NCI-H82 (cell line): Measurements from ENCODE around the gene KATNB1.
"Not testable (repeated sequence)": the region's sequence is repeated elsewhere in the genome, so short reads cannot be mapped to it uniquely, and the experiment has no call there.

Experiments used
- DNase-seq: peaks from one replicate; lab custom pipeline; 2025; lab: John Stamatoyannopoulos, UW

Gene KATNB1

DNA sequence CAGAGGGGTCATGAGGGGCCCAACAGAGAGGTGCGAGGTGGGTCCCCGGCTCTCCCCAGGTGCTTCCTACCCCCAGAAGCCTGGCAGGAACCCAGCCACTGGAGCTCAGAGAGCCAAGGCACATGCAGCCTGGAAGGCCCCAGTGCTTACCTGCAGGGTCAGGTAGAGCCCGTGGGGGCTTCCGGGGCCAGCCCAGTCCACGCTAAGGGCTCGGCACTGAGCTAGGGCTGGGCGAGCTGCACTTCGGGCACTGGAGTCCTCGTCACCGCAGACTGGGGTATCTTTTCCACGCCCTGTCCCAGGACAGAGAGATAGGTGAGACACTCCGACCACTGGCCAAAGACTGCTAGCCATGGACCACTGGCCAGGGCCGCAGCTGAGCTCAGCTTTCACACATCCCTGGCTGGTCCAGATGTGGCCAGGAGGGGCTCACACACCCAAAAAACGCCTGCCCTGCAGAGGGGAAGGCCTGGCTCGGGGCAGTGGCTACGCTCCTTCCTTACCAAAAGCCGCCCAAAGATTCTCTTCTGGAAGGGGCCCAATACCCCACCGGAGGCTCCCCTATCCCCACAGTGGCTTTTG, 59.4 kb downstream of the KATNB1 start:
- no peak for DNase-seq

DNA sequence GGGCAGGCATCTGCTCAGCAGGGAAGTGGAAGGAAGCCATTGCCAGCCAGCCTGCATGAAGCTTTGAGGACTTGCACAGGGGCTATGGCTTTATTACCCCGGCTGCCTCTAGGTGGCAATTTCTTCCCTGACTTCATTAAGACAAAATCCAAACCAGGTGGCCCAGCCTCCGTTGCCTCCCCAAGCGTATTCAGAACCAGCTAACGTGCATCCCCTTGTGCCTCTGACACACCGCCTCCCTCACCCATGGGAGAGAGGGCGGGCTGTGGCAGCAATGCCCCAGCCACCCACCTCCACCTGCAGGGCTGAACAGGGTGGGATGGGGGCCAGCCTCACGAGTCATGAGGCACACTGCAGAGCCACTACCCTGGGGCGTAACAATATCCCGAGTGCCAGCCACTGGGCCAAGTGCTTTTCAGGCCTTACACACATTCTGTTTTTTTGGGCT, 59.9 kb downstream of the KATNB1 start:
- peak; percentile 85 for DNase-seq

DNA sequence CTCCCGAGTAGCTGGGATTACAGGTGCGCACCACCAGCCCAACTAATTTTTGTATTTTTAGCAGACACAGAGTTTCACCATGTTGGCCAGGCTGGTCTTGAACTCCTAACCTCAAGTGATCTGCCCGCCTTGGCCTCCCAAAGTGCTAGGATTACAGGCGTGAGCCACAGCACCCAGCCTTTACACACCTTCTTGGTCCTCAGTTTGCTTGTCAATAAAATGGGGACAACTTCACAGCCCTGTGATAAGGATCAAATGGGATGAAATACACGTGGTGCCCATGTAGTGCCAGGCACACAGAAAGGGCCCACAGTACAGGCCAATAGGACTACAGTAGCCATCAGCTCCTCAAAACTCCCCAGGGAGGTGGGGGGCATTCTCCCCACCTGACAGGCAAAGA, 60.4 kb downstream of the KATNB1 start:
- DNase-seq, result not testable (repeated sequence)

DNA sequence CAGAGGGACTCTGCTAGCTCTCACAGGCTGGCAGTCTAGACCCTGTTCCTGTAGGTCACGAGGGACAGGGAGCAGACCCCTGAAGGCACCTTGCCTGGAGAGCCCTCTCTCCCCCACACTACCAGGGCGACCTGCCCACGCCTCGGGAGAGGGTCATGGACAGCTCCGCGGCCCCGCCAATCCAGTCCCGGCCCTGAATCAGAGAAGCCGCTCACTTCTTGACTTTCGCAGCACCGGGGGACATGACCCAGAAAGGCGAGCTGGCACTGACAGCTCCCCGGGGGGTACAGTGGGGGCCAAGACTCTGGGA, 61.6 kb downstream of the KATNB1 start:
- no peak for DNase-seq

DNA sequence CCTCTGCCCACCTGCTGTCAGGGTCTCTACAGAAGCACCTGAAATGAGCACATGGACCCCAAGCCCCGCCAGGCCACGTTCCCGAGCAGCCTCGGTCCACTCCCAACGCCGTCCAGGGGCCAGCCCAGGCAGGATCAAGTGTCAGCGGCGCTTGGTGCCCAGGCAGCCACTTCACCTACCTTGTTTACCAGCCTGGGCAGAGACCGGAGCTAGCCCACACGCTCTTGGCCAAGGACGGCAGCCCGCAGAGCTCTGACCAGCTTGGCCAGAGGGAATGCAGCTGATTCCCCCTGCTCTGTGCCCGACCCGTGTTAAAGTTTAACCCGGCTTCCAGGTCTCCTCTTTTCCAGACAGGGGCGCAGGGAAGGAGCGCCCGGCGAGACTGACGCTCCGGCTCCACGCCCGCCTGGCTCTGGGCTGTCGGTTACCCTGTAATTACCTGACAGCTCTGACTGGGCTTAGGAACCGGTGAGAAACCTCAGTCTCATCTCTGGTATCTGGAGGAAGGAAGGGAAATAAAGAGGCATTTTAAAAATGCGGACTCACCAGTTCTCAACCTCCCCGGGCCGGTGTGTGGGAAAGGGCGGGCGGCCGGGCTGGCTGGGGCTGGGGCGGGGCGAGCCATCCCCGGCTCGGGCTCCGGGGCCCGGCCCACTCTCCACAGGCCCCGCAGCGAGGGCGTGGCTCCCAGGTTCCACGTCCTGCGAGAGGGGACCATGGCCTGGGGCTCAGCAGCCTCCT, 62.1 kb downstream of the KATNB1 start:
- DNase-seq, result no peak

DNA sequence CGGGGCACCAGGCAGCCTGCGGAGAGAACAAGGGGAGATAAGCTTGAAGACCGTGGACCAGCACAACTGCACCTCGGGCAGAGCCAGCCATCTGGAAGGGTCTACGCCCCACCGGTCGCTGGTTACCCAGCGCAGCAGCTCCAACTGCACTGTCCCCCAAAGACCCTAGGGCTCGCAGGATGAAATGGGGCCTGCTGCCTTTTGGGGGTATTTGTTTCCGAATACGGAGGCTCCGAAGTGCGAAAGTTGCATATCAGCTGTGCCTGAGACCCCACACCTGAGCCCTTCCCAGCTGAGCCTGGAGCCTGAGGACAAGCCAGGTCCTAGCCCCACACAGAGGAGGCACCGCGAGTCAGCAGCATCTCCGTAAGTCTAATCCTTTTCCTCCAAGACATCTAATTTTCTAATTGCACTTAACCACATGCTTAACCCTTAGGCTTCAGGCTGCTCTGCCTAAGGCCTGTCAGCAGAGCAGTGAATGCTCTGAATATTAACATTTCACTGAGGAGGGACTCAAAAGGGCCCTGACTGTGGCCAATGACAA, 62.8 kb downstream of the KATNB1 start:
- DNase-seq, result peak; percentile 76

DNA sequence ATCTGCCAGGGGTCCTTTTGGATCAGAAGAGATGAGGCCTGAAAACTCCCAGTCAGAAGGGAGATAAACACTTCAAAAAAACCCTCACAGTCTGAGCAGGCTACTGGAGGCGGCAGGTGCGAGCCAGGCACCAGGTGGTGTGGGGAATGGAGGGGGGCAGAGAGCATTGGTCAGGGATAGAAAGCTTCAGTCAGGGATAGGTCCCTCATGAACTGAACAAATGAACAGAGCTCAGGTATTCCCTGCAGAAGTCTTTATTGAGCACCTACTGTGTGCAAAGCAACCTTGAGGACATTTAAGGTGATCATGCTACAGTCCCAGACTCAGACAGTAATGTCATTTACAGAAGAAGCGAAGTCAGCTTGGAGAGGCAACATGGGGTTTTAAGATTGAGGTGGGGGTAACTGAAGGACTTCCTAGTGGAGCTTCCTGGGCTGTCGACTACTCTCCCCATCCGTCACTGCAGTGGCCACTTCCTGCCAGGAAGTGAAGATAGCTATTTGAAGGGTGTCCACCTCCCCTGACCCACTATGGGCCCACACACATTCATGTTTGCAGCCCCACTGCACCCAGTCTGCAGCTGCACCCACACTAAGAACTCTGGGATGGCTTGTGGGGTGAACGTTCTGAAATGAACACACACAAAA, 63.5 kb downstream of the KATNB1 start:
- peak; percentile 49 for DNase-seq

DNA sequence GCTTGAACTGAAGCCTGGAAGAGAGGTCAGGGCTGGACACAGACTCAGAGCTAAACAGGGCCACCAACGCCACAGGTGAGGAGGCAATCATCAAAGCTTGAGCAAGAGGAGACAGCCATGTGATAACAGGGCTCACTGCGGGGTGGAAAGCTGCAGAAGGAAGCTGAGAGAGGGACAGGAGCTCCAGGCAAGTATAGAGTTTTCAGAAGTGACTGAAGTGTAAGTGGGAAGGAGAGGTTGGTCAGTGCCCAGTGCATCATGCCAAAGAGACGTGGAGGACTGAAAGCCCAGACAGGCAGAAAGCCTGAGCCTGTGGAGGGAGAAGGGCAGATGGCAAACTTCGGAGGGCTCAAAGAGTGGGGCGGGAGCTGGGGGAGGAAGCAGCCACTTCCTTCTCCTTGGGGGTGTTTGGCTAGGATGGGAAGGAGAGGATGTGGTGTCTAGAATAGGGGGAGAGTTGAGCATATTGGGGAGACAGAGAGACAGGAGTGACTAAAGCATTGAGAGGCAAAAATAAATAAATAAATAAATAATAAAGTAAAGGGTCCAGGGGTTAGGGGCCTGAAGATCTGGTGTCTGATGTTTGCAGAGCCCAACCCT, 64.1 kb downstream of the KATNB1 start:
- DNase-seq, result peak; percentile 31

DNA sequence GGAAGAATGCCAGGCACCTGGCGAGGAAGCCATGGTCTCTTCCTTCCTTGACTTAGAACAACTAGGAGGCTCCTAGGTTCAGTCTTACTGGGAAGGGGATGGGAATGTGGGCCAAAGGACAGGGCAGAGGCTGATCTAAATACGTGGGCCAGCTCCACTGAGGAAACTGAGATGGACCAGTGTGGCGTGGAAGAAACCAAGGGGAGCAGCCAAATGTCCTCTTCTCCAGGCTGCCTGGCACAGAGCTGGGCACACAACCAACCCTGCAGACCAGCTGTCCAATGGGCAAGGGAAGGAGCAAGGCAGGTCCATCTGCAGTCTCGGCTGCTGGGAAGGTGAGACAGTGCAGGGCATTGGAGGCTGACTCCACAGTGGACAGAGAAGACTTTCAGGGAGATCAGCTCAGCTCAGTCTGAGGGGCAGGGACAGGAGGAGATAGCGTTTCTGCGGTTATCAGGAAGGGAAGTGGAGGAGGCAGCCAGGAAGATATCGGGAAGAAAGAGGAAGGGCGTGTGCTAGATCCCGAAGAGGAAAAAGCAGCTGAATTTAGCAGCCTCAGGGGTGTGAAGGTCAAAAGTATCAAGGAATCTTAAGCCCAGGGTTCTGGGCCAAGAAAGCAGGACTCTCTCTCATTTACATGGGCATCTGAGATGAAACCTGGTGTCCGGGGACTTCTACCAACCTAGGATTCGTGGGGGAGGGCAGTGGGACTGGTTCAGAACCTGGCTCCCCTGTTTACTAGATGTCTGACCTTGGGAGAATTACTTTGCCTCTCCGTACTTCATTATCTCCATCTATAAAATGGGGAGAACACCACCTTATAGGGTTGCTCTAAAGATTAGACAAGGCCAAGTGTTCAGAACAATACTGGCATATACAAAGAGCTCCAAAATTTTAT, 64.9 kb downstream of the KATNB1 start:
- DNase-seq, result no peak

DNA sequence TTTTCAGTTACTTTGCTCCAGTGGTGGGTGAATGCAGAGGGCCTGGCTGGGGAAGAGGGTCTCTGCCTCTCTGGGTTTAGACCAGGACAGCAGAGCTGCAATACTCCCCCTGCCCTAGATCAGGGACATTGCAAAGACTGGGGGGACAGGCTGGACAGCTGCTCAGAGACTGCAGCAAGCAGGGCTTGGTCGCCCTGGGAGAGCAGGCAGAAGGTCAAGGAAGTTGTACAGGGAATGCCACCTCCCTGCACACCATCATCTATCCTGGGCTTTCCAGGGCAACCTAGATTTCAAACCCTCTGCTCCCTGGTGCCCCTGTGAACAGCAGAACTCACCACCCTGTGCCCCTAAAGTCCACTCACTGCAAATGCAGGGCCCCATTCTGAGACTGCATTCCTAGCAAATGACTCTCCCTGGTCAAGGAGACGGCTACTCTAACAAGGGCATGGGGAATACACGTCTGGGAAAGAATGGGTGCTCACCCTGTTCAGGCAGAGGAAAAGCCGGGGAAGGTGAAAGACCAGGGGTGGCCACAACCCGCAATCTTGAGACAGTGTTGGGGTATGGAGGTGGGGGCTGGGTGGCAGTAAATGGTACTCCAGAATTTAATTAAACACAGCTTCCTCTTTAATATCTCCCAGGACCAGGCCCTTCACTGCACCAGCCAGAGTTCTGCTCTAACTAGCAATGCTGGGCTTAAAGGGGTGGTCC, 65.7 kb downstream of the KATNB1 start:
- no peak for DNase-seq

DNA sequence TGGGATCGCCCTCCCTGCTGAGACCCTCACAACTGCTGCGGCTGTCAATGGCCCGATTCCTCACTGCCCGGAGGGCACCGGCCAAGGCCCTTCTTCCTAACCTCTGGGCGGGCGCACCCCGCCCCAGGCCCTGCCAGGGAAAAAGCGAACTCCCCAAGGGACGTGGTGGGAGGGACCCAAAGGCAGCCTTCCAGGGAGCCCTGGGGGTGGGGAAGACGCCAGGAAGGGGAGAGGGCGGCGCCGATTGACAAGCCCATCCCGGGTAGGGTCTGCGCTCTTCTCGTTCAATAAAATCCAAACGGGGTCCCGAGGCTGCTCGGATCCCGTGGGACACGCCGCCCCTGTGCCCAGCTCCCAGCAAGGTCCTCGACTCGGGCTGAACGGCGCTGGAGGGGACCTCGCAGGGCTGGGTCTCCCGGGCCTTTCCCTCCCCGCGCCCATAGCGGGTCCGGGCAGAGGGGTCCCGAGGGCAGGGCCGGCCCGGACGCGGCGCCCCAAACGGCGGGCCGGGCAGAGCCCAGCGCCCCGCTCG, 66.3 kb downstream of the KATNB1 start:
- DNase-seq, result peak; percentile 37

DNA sequence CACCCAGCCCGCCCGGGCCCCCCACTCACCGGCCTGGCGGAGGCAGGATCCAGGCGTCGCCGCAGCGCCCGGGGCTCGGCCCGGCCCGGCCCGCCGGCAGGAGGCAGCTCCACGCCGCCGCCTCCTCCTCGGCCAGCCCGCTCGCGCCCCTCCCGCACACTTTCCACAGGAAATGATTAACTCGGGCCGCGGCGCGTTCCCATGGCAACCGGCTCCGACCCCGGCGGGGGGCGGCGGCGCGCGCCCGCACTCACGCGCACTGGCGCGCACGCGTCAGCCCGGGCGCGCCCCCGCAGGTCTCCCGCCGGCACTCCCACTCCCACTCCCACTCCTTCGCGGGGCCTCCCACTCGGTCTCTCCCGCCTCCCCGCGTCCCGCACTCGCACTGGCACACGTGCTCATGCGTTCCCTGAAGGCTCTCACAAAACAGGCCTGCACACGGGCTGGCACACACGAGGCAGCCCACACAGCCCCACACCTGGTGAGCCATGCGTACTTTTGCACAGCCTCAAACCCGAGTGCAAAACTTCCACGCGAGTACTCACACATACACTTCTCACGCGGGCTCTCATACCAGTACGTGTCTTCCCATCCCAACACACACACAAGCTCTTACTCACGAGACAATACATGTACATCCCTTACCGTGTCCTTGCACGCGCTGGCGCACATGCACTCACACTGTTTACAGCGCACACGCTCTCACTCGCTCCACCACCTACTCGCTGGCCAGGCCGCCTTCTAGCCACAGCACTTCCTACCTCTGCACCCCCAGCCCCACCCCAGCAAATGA, 67.0 kb downstream of the KATNB1 start, which contains the start of gene KIFC3:
Gene KIFC3, minus strand, starts transcription at position 151 of the 793 bp plus-strand sequence. CDS start 4,248 bp downstream, outside the sequence.
- DNase-seq, result peak; percentile 69

DNA sequence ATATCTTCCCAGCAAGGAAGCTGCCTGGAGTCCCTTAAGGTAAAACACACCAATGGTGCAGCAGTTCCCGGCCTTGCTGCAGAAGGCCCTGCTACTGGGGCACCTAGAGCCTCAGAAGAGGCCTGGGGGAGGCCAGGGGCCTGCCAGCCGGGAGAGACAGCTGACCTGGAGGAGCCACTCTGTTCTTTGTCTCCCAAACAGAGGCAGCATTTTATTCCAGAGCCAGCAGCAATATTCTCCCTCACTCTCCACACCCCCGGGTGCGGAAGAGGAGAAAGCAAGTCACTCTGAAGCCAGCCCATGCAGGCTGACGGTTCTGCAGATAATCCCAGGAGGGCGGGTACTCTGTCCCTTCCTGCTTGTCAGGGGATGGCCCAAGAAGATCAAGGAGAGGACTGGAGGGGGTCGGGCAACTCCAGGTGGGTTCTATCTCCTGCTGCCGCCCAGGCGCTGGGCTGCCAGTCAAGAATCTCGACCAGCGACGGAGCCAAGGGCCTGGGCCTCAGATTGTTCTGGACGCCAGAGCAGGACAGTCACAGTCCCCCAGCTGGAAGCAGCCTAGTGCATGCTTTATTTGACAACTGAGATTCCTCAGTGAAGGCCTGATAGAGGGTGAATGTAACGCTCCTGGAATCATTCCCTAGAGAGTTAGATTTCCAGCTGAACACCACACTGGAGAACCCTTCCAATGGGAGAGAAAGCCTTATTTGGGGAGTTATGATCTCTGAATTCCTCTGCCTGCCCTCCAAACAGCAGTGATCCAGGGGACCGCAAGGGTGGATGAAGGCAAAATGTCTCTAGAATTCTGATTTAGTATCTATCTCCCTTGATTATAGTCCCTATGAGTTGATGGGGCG, 67.8 kb downstream of the KATNB1 start:
- peak; percentile 54 for DNase-seq

DNA sequence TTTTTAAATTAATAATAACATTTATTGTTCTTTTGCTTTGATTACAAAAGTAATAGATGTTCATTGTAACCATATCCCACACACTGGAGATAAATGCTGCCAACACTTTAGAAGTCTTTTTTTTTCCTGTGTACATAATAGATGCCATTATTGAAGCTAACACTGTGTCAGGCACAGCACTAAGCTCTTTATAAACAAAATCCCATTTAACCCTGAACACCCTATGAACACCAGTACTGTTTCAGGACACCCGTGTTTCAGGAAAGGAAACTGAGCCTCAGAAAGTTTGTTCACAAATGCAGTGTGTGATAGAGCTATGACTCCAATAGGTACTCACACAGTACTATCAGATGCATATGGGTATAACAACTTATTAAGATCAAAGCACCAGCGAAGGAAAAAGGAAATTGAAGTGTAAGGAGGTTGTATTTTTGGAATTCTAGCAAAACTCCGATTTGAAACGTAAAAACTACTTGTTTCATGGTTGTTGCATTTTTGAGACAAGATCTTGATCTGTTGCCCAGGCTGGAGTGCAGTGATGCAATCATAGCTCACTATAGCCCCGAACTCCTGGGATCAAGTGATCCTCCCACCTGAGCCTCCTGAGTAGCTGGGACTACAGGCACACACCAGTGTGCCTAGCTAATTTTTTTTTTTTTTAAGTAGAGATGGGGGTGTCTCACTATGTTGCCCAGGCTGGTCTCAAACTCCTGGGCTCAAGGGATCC, 68.7 kb downstream of the KATNB1 start:
- no peak for DNase-seq

DNA sequence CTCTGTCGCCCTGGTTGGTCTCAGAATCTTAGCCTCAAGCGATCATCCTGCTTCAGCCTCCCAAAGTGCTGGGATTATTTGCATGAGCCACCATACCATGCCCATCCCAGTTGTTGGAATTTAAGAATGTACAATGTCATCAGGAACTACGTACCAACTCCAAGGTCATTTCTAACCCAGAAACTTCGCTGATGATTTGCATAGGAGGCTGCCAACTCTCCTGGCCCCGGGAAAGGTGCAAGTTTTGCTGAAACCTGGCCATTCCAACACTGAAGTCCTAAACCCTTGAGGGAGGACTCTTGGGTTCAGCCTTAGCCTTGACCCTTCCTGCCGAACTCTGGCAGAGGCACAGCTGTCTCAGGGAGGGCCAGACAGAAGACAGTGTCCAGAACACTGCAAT, 69.6 kb downstream of the KATNB1 start:
- no peak for DNase-seq
